GM21576 (cell line): ENCODE measurements around the gene TUBA4B.
A peak's percentile ranks its signal among the peaks of the same experiment; 100 is the strongest.

ENCODE experiments used
- ATAC-seq: cut with Tn5 transposase; IDR thresholded peaks from one replicate; pipeline ENCODE4 v1.9.1; 2021; ENCODE audit warnings: mild to moderate bottlenecking, moderate library complexity; ENCODE audit not compliant: unreplicated experiment

Gene TUBA4B

GRCh38 chr2:219289537-219290361, 36.7 kb downstream of the TUBA4B start:
- no peak for ATAC-seq

GRCh38 chr2:219290381-219291171, 37.5 kb downstream of the TUBA4B start:
- no peak for ATAC-seq

GRCh38 chr2:219291394-219291793, 38.4 kb downstream of the TUBA4B start:
- ATAC-seq, result no peak

- no peak for ATAC-seq
These were observed 39.0 kb downstream of the TUBA4B start for GRCh38 chr2:219291910-219292490.

- no peak for ATAC-seq
These were observed 39.6 kb downstream of the TUBA4B start for GRCh38 chr2:219292616-219293015.

- no peak for ATAC-seq
These were observed 40.7 kb downstream of the TUBA4B start for GRCh38 chr2:219293736-219294231.

- peak; percentile 79 for ATAC-seq
These were observed 41.6 kb downstream of the TUBA4B start for GRCh38 chr2:219294356-219295351.

GRCh38 chr2:219296142-219296541, 43.1 kb downstream of the TUBA4B start:
- ATAC-seq, result no peak

- no peak for ATAC-seq
These were observed 43.8 kb downstream of the TUBA4B start for GRCh38 chr2:219296631-219297391.

GRCh38 chr2:219297766-219298456, 44.9 kb downstream of the TUBA4B start:
- no peak for ATAC-seq

GRCh38 chr2:219298759-219299371, 45.8 kb downstream of the TUBA4B start:
- peak; percentile 57 for ATAC-seq

- no peak for ATAC-seq
These were observed 46.3 kb downstream of the TUBA4B start for GRCh38 chr2:219299372-219299760.

- no peak for ATAC-seq
These were observed 47.0 kb downstream of the TUBA4B start for GRCh38 chr2:219300022-219300421.

GRCh38 chr2:219302412-219302968, 49.4 kb downstream of the TUBA4B start:
- no peak for ATAC-seq

GRCh38 chr2:219304223-219304622, 51.2 kb downstream of the TUBA4B start:
- no peak for ATAC-seq

GRCh38 chr2:219306047-219306446, 53.0 kb downstream of the TUBA4B start:
- ATAC-seq, result no peak

GRCh38 chr2:219308142-219309101, 55.4 kb downstream of the TUBA4B start:
- no peak for ATAC-seq
